ENCODE results near the gene UBAP1L.
"Not testable (repeated sequence)": the region's sequence is repeated elsewhere in the genome, so short reads cannot be mapped to it uniquely, and the experiment has no call there.

DNA sequence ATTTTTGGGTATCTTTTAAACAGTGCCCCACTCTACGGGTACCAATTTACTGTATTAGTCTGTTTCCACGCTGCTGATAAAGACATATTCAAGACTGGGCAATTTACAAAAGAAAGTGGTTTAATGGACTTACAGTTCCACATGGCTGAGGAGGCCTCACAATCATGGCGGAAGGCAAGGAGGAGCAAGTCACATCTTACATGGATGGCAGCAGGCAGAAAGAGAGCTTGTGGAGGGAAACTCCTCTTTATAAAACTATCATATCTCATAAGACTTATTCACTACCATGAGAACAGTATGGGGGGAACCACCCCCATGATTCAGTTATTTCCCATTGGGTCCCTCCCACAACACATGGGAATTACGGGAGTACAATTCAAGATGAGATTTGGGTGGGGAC, 22.9 kb upstream of the UBAP1L start:
- TF ChIP-seq, protein P1, sequence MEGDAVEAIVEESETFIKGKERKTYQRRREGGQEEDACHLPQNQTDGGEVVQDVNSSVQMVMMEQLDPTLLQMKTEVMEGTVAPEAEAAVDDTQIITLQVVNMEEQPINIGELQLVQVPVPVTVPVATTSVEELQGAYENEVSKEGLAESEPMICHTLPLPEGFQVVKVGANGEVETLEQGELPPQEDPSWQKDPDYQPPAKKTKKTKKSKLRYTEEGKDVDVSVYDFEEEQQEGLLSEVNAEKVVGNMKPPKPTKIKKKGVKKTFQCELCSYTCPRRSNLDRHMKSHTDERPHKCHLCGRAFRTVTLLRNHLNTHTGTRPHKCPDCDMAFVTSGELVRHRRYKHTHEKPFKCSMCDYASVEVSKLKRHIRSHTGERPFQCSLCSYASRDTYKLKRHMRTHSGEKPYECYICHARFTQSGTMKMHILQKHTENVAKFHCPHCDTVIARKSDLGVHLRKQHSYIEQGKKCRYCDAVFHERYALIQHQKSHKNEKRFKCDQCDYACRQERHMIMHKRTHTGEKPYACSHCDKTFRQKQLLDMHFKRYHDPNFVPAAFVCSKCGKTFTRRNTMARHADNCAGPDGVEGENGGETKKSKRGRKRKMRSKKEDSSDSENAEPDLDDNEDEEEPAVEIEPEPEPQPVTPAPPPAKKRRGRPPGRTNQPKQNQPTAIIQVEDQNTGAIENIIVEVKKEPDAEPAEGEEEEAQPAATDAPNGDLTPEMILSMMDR (IDR thresholded peaks at IDR 0.05): not testable (repeated sequence)
- TF ChIP-seq POLR2A (IDR thresholded peaks at IDR 0.05): not testable (repeated sequence)

All from Peyer's patch (tissue), 4 donors.